IMR-90 (cell line): Measurements from ENCODE around the gene CHGA. TPM values are rescaled to one million over a fixed set of nuclear protein-coding genes. Genes with fewer than 3 reads are reported as not detected.

Experiments used
- ATAC-seq: fragments of 200-7000 bp; cut with Tn5 transposase; 2 replicates; pipeline ENCODE4 v1.9.1; 2020; ENCODE audit warnings: low read depth, mild to moderate bottlenecking, moderate library complexity
- BruUV-seq: library from RNA; stranded (reverse); fragments of 400-500 nt; replicated peaks from 2 replicates; lab custom pipeline; 2021; lab: Mats Ljungman, UMichigan
- CTCF ChIA-PET: fragments of 300-600 bp; formaldehyde crosslinking; extraction: SDS; loops from one replicate; lab custom pipeline; 2021; ENCODE audit warnings: antibody characterized with exemption; lab: Yijun Ruan, JAX
- POLR2A ChIA-PET: fragments of 300-600 bp; sonication (Branson Sonifier 250); formaldehyde crosslinking; loops from one replicate; lab custom pipeline; 2022; ENCODE audit warnings: antibody characterized with exemption; ENCODE audit not compliant: unreplicated experiment; lab: Charles Lee
- DNase-seq: peaks from one replicate; pipeline ENCODE4 v3.0.0; 2013
- H2AFZ ChIP-seq: replicated peaks from 2 replicates; pipeline ENCODE3; 2013; ENCODE audit warnings: low read length, mild to moderate bottlenecking; ENCODE audit not compliant: poor library complexity
- H2AK5ac ChIP-seq: 2 replicates; pipeline ENCODE4 v1.6.1; 2013; ENCODE audit warnings: low read depth, low read length, inconsistent platforms
- H2AK9ac ChIP-seq: replicated peaks from 2 replicates; pipeline ENCODE3; 2013; ENCODE audit warnings: mild to moderate bottlenecking, low read depth, low read length, moderate library complexity; ENCODE audit not compliant: poor library complexity
- H2BK120ac ChIP-seq: 2 replicates; pipeline ENCODE4 v1.6.1; 2013; ENCODE audit warnings: low read depth, low read length, inconsistent platforms
- H2BK15ac ChIP-seq: 3 replicates; pipeline ENCODE4 v1.6.1; 2013; ENCODE audit warnings: low read depth, low read length, inconsistent platforms
- H2BK20ac ChIP-seq: 2 replicates; pipeline ENCODE4 v1.6.1; 2013; ENCODE audit warnings: low read depth, mild to moderate bottlenecking, inconsistent platforms, low read length, moderate library complexity
- H2BK5ac ChIP-seq: 2 replicates; pipeline ENCODE4 v1.6.1; 2013; ENCODE audit warnings: mild to moderate bottlenecking, low read depth, low read length, inconsistent platforms; ENCODE audit not compliant: poor library complexity, severe bottlenecking
- H3K14ac ChIP-seq: replicated peaks from 2 replicates; pipeline ENCODE4 v1.6.1; 2013; ENCODE audit warnings: low read depth, low read length, inconsistent platforms
- H3K18ac ChIP-seq: 2 replicates; pipeline ENCODE4 v1.6.1; 2013; ENCODE audit warnings: low read depth, low read length, control low read depth
- H3K23ac ChIP-seq: 2 replicates; pipeline ENCODE4 v1.6.1; 2013; ENCODE audit warnings: low read depth, low read length, inconsistent platforms
- H3K27ac ChIP-seq: 2 replicates; pipeline ENCODE4 v1.5.1; 2013; ENCODE audit warnings: mild to moderate bottlenecking, control low read depth, low read length; ENCODE audit not compliant: insufficient read depth
- H3K27me3 ChIP-seq: 2 replicates; pipeline ENCODE4 v1.6.1; 2013; ENCODE audit warnings: low read length; ENCODE audit not compliant: control insufficient read depth, insufficient read depth
- H3K36me3 ChIP-seq: 2 replicates; pipeline ENCODE4 v1.6.1; 2013; ENCODE audit warnings: low read length, mixed read lengths; ENCODE audit not compliant: control insufficient read depth, insufficient read depth
- H3K4ac ChIP-seq: 2 replicates; pipeline ENCODE4 v1.6.1; 2013; ENCODE audit warnings: low read depth, low read length, inconsistent platforms
- H3K4me1 ChIP-seq: 2 replicates; pipeline ENCODE4 v1.6.1; 2013; ENCODE audit warnings: low read length, mixed read lengths; ENCODE audit not compliant: control insufficient read depth, insufficient read depth
- H3K4me2 ChIP-seq: 2 replicates; pipeline ENCODE4 v1.6.1; 2013; ENCODE audit warnings: low read depth, mild to moderate bottlenecking, control low read depth, low read length, moderate library complexity
- H3K4me3 ChIP-seq: 2 replicates; pipeline ENCODE4 v1.5.1; 2013; ENCODE audit warnings: low read depth, mild to moderate bottlenecking, control low read depth, low read length, moderate library complexity; ENCODE audit not compliant: insufficient read depth
- H3K56ac ChIP-seq: 2 replicates; pipeline ENCODE4 v1.6.1; 2013; ENCODE audit warnings: low read length, inconsistent platforms; ENCODE audit not compliant: insufficient read depth; ENCODE audit errors: extremely low read depth
- H3K79me1 ChIP-seq, 2 experiments: 2 replicates each; pipeline ENCODE4 v1.6.1; 2013; ENCODE audit warnings: low read length in 2 of 2, inconsistent platforms in 1 of 2, low read depth in 1 of 2
- H3K9ac ChIP-seq: 2 replicates; pipeline ENCODE4 v1.6.1; 2013; ENCODE audit warnings: low read depth, low read length, control low read depth
- H3K9me1 ChIP-seq: 2 replicates; pipeline ENCODE4 v1.6.1; 2013; ENCODE audit warnings: low read length, inconsistent platforms; ENCODE audit not compliant: insufficient read depth
- H3K9me3 ChIP-seq: 2 replicates; pipeline ENCODE4 v1.6.1; 2013; ENCODE audit warnings: low read length; ENCODE audit not compliant: control insufficient read depth, insufficient read depth
- H4K20me1 ChIP-seq: 2 replicates; pipeline ENCODE4 v1.6.1; 2013; ENCODE audit warnings: low read length, inconsistent platforms; ENCODE audit not compliant: insufficient read depth
- H4K5ac ChIP-seq: 2 replicates; pipeline ENCODE4 v1.6.1; 2013; ENCODE audit warnings: mild to moderate bottlenecking, low read depth, low read length, control low read depth
- H4K8ac ChIP-seq, 2 experiments: 2 replicates each; pipeline ENCODE4 v1.6.1; 2013; ENCODE audit warnings: low read depth in 2 of 2, low read length in 2 of 2, control low read depth in 1 of 2, inconsistent platforms in 1 of 2
- H4K91ac ChIP-seq: 2 replicates; pipeline ENCODE4 v1.6.1; 2013; ENCODE audit warnings: low read depth, low read length, inconsistent platforms; ENCODE audit not compliant: insufficient read depth
- CEBPB ChIP-seq: IDR thresholded peaks from 2 replicates; pipeline ENCODE4 v1.6.1; 2012; ENCODE audit warnings: low read depth, low read length, improper control_type of control experiment
- CHD1 ChIP-seq: IDR thresholded peaks from 2 replicates; pipeline ENCODE4 v1.6.1; 2012; ENCODE audit warnings: low read depth, low read length, improper control_type of control experiment
- CTCF ChIP-seq: conservative IDR thresholded peaks from 2 replicates; pipeline ENCODE4 v1.5.1; 2012; ENCODE audit warnings: mild to moderate bottlenecking, low read depth, low read length, improper control_type of control experiment
- ELK1 ChIP-seq: fragments of 150-350 bp; IDR thresholded peaks from 2 replicates; pipeline ENCODE4 v1.6.1; 2016; ENCODE audit warnings: low read depth, mild to moderate bottlenecking, low read length, moderate library complexity, borderline replicate concordance
- MAFK ChIP-seq: IDR thresholded peaks from 2 replicates; pipeline ENCODE4 v1.6.1; 2012; ENCODE audit warnings: low read depth, low read length, improper control_type of control experiment
- POLR2A ChIP-seq: IDR thresholded peaks from 2 replicates; pipeline ENCODE4 v1.6.1; 2012; ENCODE audit warnings: mild to moderate bottlenecking, low read depth, low read length
- RAD21 ChIP-seq: IDR thresholded peaks from 2 replicates; pipeline ENCODE4 v1.6.1; 2012; ENCODE audit warnings: low read length, improper control_type of control experiment
- SMC3 ChIP-seq: fragments of 150-350 bp; IDR thresholded peaks from 2 replicates; pipeline ENCODE4 v1.6.1; 2016; ENCODE audit warnings: low read depth, mild to moderate bottlenecking, antibody characterized with exemption, low read length, moderate library complexity
- WGBS, 2 experiments: methylation state at CpG; one replicate each; pipeline versions ENCODE4 v1.1.5 to v1.1.7; 2013; ENCODE audit warnings: missing lambda C conversion rate in 2 of 2; ENCODE audit not compliant: insufficient read length in 1 of 2; ENCODE audit errors: extremely low coverage in 2 of 2; 5-methylcytosine and 5-hydroxymethylcytosine counted together
- dilution Hi-C: fragments of 300-500 bp; cut with HindIII; formaldehyde crosslinking; loops from one replicate; pipeline ENCODE4 v1.14.3; 2018; ENCODE audit warnings: low sequenced_read_pairs; ENCODE audit not compliant: unreplicated experiment
- in situ Hi-C: fragments of 300-500 bp; cut with MboI; formaldehyde crosslinking; loops from 3 replicates; pipeline ENCODE4 v1.14.3; 2019; ENCODE audit warnings: low sequenced_read_pairs, inconsistent platforms, mixed read lengths
- intact Hi-C: fragments of 100-400 bp; cut with micrococcal nuclease; formaldehyde crosslinking; loops from 2 replicates; pipeline ENCODE4 v1.10.0; 2022
- polyA plus RNA-seq, 3 experiments: library from polyadenylated mRNA; depleted of rRNA; stranded (reverse); fragments of >200 nt; gene quantifications; 2 replicates each; pipeline ENCODE4 v1.2.3, GENCODE V29; 2012; ENCODE audit warnings: low replicate concordance in 1 of 3
- total RNA-seq: library from RNA; depleted of rRNA; stranded (reverse); fragments of >200 nt; gene quantifications from 2 replicates; pipeline ENCODE4 v1.2.3, GENCODE V29; 2012
- TF ChIP-seq, protein P1 (sequence below): fragments of 150-350 bp; IDR thresholded peaks from 2 replicates; pipeline ENCODE4 v1.6.1; 2017; ENCODE audit warnings: mild to moderate bottlenecking, antibody characterized with exemption, low read length, low read depth

Gene CHGA
- total and polyA plus RNA-seq, 2 of the 4 experiments (the other 2 are of a cell fraction), result not detected

GRCh38 chr14:92951912-92952471 is 29.0 kb downstream of the CHGA start:
- H2AK5ac ChIP-seq, result no peak overlapping the region
- no peak overlapping the region for H3K4me3 ChIP-seq
- no peaks in the 10 kb centered on the region for H3K4me1 ChIP-seq
- H3K4me2 ChIP-seq, result no peak overlapping the region
- H3K9me1 ChIP-seq, result no peaks in the 10 kb centered on the region
- no peak overlapping the region for H3K14ac ChIP-seq
- no peak overlapping the region for H3K23ac ChIP-seq
- H2BK20ac ChIP-seq, result no peak overlapping the region
- dilution Hi-C loops, result no loop called here
- no peak overlapping the region for H3K9ac ChIP-seq
- CTCF ChIA-PET, result interaction anchor here (0.6 to 1.8 kb wide), 6 partner anchors 10 to 225 kb away, joined by 3 to 11 read pairs (median 6); no protein-coding TSS in a partner anchor
- no peaks in the 10 kb centered on the region; the same call in 1 of the 2 replicates for H4K20me1 ChIP-seq
- BruUV-seq, result no TSS peak
- no peak overlapping the region for H3K18ac ChIP-seq
- H2BK5ac ChIP-seq, result no peak overlapping the region
- H3K36me3 ChIP-seq, result no peaks in the 10 kb centered on the region
- DNase-seq (peak; percentile 48), ATAC-seq (peak; percentile 99)
- H2AK9ac ChIP-seq, result no peak overlapping the region
- H4K8ac ChIP-seq, result no peak overlapping the region
- H3K9me3 ChIP-seq, result no peaks in the 10 kb centered on the region
- no peak overlapping the region for H4K91ac ChIP-seq
- H2BK120ac ChIP-seq, result no peak overlapping the region
- POLR2A ChIA-PET, result no interaction called here
- H3K4ac ChIP-seq, result no peak overlapping the region
- TF ChIP-seq, protein P1, sequence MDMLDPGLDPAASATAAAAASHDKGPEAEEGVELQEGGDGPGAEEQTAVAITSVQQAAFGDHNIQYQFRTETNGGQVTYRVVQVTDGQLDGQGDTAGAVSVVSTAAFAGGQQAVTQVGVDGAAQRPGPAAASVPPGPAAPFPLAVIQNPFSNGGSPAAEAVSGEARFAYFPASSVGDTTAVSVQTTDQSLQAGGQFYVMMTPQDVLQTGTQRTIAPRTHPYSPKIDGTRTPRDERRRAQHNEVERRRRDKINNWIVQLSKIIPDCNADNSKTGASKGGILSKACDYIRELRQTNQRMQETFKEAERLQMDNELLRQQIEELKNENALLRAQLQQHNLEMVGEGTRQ, result peak; percentile 68; the same call in 1 of the 2 replicates
- TF ChIP-seq CTCF (peak; percentile 97), MAFK (no peak), SMC3 (peak; percentile 98), ELK1 (no peak), POLR2A (0 out of 2 replicates have a peak, but pooled peaks have one; percentile 55), CHD1 (no peak), RAD21 (peak; percentile 99), CEBPB (no peak)
- no peaks in the 10 kb centered on the region for H3K27me3 ChIP-seq
- H4K5ac ChIP-seq, result no peak overlapping the region
- intact Hi-C loops, result loop anchor here (1.0 to 2.0 kb wide), 3 partner anchors 161 to 227 kb away; no protein-coding TSS in a partner anchor
- no peaks in the 10 kb centered on the region for H3K79me1 ChIP-seq
- H3K27ac ChIP-seq, result no peak overlapping the region
- no peak overlapping the region for H2BK15ac ChIP-seq
- in situ Hi-C loops, result loop anchor here (5.0 kb wide), 1 partner anchor 185 kb away; no protein-coding TSS in a partner anchor
- H3K56ac ChIP-seq, result no peak overlapping the region
- WGBS, 2 experiments, result 10% methylated on average over 11 of the region's 18 CpGs; no CpG with 5 or more reads in 1 of the 2 experiments
- H2AFZ ChIP-seq, result peak overlapping the region; percentile 78
